Caco-2 (cell line): ENCODE measurements around the gene TCF3. TPM values are rescaled to one million over a fixed set of nuclear protein-coding genes. Genes with fewer than 3 reads are reported as not detected.
"Not testable (repeated sequence)": the region's sequence is repeated elsewhere in the genome, so short reads cannot be mapped to it uniquely, and the experiment has no call there.

Source experiments
- BruUV-seq: library from RNA; stranded (reverse); fragments of 400-500 nt; replicated peaks from 2 replicates; lab custom pipeline; 2021; lab: Mats Ljungman, UMichigan
- CTCF ChIA-PET: fragments of 300-600 bp; sonication (Branson Sonifier 250); formaldehyde crosslinking; loops from one replicate; lab custom pipeline; 2022; ENCODE audit warnings: antibody characterized with exemption; lab: Charles Lee
- POLR2A ChIA-PET: fragments of 300-600 bp; sonication (Branson Sonifier 250); formaldehyde crosslinking; loops from one replicate; lab custom pipeline; 2022; ENCODE audit warnings: antibody characterized with exemption; lab: Charles Lee
- DNase-seq, 2 experiments: peaks; one replicate each; pipeline versions ENCODE4 v3.0.0 to v3.0.0-alpha.2; 2020 to 2022
- H3K27me3 ChIP-seq: replicated peaks from 2 replicates; pipeline ENCODE4 v1.6.0; 2011; ENCODE audit warnings: low read length; ENCODE audit not compliant: control insufficient read depth, insufficient read depth
- H3K36me3 ChIP-seq: 2 replicates; pipeline ENCODE4 v1.5.1; 2011; ENCODE audit warnings: low read length; ENCODE audit not compliant: control insufficient read depth, insufficient read depth
- H3K4me1 ChIP-seq: fragments of 250-450 bp; sonication (Bioruptor Pico); 2 replicates; pipeline ENCODE4 v1.5.1; 2020; ENCODE audit warnings: mild to moderate bottlenecking
- H3K4me3 ChIP-seq: 2 replicates; pipeline ENCODE4 v1.5.1; 2011; ENCODE audit warnings: low read depth, mild to moderate bottlenecking, control low read depth, low read length
- H3K9me3 ChIP-seq: fragments of 250-450 bp; sonication (Bioruptor Pico); 2 replicates; pipeline ENCODE4 v1.5.1; 2020; ENCODE audit warnings: mild to moderate bottlenecking, moderate library complexity
- H3K27ac Mint-ChIP-seq: one replicate; pipeline ENCODE4 v1.8.0; 2022; ENCODE audit warnings: mixed read lengths; ENCODE audit not compliant: unreplicated experiment
- H3K27me3 Mint-ChIP-seq: one replicate; pipeline ENCODE4 v1.8.0; 2022; ENCODE audit warnings: mixed read lengths; ENCODE audit not compliant: insufficient read depth, unreplicated experiment
- H3K36me3 Mint-ChIP-seq: one replicate; pipeline ENCODE4 v1.8.0; 2022; ENCODE audit warnings: mild to moderate bottlenecking, mixed read lengths; ENCODE audit not compliant: insufficient read depth, unreplicated experiment
- H3K4me1 Mint-ChIP-seq: one replicate; pipeline ENCODE4 v1.8.0; 2022; ENCODE audit warnings: low read depth, mixed read lengths; ENCODE audit not compliant: unreplicated experiment
- H3K4me3 Mint-ChIP-seq: one replicate; pipeline ENCODE4 v1.8.0; 2022; ENCODE audit warnings: mild to moderate bottlenecking, moderate library complexity, mixed read lengths; ENCODE audit not compliant: unreplicated experiment
- H3K9me3 Mint-ChIP-seq: one replicate; pipeline ENCODE4 v1.8.0; 2022; ENCODE audit warnings: mixed read lengths; ENCODE audit not compliant: unreplicated experiment
- intact Hi-C: fragments of 100-400 bp; cut with micrococcal nuclease; formaldehyde crosslinking; loops from one replicate; pipeline ENCODE4 v1.10.0; 2022; ENCODE audit not compliant: unreplicated experiment
- total RNA-seq: library from RNA; stranded (reverse); gene quantifications from 2 replicates; pipeline ENCODE4 v1.2.3, GENCODE V29; 2022
- TF ChIP-seq, protein P1 (sequence below), 2 experiments: fragments of 200-600 bp in 1 of 2; IDR thresholded peaks; 1 replicate in 1 of 2; 2 replicates in 1 of 2; pipeline versions ENCODE4 v1.5.1 to v1.8.0; 2011 to 2022; ENCODE audit warnings: antibody characterized with exemption in 1 of 2, control low read depth in 1 of 2, inconsistent platforms in 1 of 2, low read depth in 1 of 2, low read length in 1 of 2, mild to moderate bottlenecking in 1 of 2, moderate library complexity in 1 of 2; ENCODE audit not compliant: insufficient read depth in 1 of 2, severe bottlenecking in 1 of 2, unreplicated experiment in 1 of 2

Gene TCF3
- total RNA-seq, 1 experiment from 2014 or later: 147 TPM

GRCh38 chr19:1699998-1700732 lies 47.8 kb upstream of the TCF3 start:
- Mint-ChIP-seq H3K4me3 (no peak overlapping the region), H3K4me1 (no peaks in the 10 kb centered on the region), H3K9me3 (peaks cover 23% of the 10 kb centered on the region), H3K36me3 (no peaks in the 10 kb centered on the region), H3K27me3 (peaks cover 6% of the 10 kb centered on the region), H3K27ac (no peak overlapping the region)
- intact Hi-C loops: no loop called here
- no peaks in the 10 kb centered on the region; the same call in 1 of the 2 replicates for H3K27me3 ChIP-seq
- POLR2A ChIA-PET: no interaction called here
- H3K4me3 ChIP-seq: no peak overlapping the region
- no peak for DNase-seq
- no peaks in the 10 kb centered on the region for H3K36me3 ChIP-seq
- H3K4me1 ChIP-seq: no peaks in the 10 kb centered on the region
- CTCF ChIA-PET: no interaction called here
- TF ChIP-seq, protein P1, sequence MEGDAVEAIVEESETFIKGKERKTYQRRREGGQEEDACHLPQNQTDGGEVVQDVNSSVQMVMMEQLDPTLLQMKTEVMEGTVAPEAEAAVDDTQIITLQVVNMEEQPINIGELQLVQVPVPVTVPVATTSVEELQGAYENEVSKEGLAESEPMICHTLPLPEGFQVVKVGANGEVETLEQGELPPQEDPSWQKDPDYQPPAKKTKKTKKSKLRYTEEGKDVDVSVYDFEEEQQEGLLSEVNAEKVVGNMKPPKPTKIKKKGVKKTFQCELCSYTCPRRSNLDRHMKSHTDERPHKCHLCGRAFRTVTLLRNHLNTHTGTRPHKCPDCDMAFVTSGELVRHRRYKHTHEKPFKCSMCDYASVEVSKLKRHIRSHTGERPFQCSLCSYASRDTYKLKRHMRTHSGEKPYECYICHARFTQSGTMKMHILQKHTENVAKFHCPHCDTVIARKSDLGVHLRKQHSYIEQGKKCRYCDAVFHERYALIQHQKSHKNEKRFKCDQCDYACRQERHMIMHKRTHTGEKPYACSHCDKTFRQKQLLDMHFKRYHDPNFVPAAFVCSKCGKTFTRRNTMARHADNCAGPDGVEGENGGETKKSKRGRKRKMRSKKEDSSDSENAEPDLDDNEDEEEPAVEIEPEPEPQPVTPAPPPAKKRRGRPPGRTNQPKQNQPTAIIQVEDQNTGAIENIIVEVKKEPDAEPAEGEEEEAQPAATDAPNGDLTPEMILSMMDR (IDR thresholded peaks at IDR 0.05; ENCODE audit: insufficient read depth in 1 of 2, low read depth in 1 of 2, low read length in 1 of 2, severe bottlenecking in 1 of 2, unreplicated experiment in 1 of 2): no peak
- no peaks in the 10 kb centered on the region; the same call in none of the 2 replicates for H3K9me3 ChIP-seq
- BruUV-seq: no TSS peak

GRCh38 chr19:1699386-1699785 lies 47.0 kb upstream of the TCF3 start:
- Histone ChIP-seq H3K27me3 (no peaks in the 10 kb centered on the region; the same call in 1 of the 2 replicates), H3K4me3 (no peak overlapping the region), H3K9me3 (no peaks in the 10 kb centered on the region; the same call in none of the 2 replicates), H3K36me3 (no peaks in the 10 kb centered on the region), H3K4me1 (no peaks in the 10 kb centered on the region)
- DNase-seq: no peak
- BruUV-seq: no TSS peak
- TF ChIP-seq, protein P1 (IDR thresholded peaks at IDR 0.05; ENCODE audit: insufficient read depth in 1 of 2, low read depth in 1 of 2, low read length in 1 of 2, severe bottlenecking in 1 of 2, unreplicated experiment in 1 of 2): no peak
- intact Hi-C loops: no loop called here
- Mint-ChIP-seq H3K4me3 (no peak overlapping the region), H3K9me3 (peaks cover 16% of the 10 kb centered on the region), H3K27ac (no peak overlapping the region), H3K36me3 (no peaks in the 10 kb centered on the region), H3K27me3 (peaks cover 6% of the 10 kb centered on the region), H3K4me1 (no peaks in the 10 kb centered on the region)
- ChIA-PET POLR2A (no interaction called here), CTCF (no interaction called here)

DNA sequence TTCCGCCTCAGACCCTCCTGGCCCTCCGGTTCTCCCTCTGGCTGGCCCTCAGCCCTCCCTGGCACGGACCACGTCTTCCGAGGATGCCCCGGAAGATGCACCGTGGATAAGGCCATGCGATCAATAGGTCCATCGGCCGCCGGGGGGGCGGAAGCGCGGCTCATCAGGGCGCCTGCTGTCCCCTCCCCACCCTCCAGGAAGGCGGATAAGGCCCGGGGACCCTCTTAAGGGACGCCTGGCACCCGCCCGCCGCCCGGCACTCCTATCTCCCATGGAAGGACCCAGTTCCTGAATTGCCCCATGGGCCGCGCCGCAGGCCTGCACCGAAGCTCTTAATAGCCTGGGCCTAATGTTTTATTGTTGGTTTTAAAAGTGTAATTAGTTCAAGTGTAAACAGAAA lies 46.2 kb upstream of the TCF3 start:
- H3K36me3 Mint-ChIP-seq: no peaks in the 10 kb centered on the region
- no peak overlapping the region for H3K4me3 Mint-ChIP-seq
- H3K9me3 Mint-ChIP-seq: peaks cover 9% of the 10 kb centered on the region
- DNase-seq: no peak
- BruUV-seq: no TSS peak
- ChIA-PET POLR2A (no interaction called here), CTCF (no interaction called here)
- no peaks in the 10 kb centered on the region; the same call in 1 of the 2 replicates for H3K27me3 ChIP-seq
- no peaks in the 10 kb centered on the region for H3K4me1 Mint-ChIP-seq
- H3K9me3 ChIP-seq: no peaks in the 10 kb centered on the region; the same call in none of the 2 replicates
- H3K4me3 ChIP-seq: no peak overlapping the region
- TF ChIP-seq, protein P1 (IDR thresholded peaks at IDR 0.05; ENCODE audit: insufficient read depth in 1 of 2, low read depth in 1 of 2, low read length in 1 of 2, severe bottlenecking in 1 of 2, unreplicated experiment in 1 of 2): no peak
- H3K27ac Mint-ChIP-seq: no peak overlapping the region
- intact Hi-C loops: no loop called here
- no peaks in the 10 kb centered on the region for H3K4me1 ChIP-seq
- H3K27me3 Mint-ChIP-seq: peaks cover 6% of the 10 kb centered on the region
- no peaks in the 10 kb centered on the region for H3K36me3 ChIP-seq

- H3K9me3 ChIP-seq, BruUV-seq, H3K4me3 Mint-ChIP-seq, DNase-seq, H3K4me1 Mint-ChIP-seq, H3K4me3 ChIP-seq, intact Hi-C loops, H3K27me3 ChIP-seq, H3K27me3 Mint-ChIP-seq, CTCF ChIA-PET, H3K4me1 ChIP-seq, POLR2A ChIA-PET, H3K9me3 Mint-ChIP-seq, H3K27ac Mint-ChIP-seq, H3K36me3 Mint-ChIP-seq, H3K36me3 ChIP-seq: not testable (repeated sequence)
Measured at GRCh38 chr19:1695481-1695880, 43.1 kb upstream of the TCF3 start.
